NOMO-1 (cell line): ENCODE results near the gene COL25A1.

Experiments
- DNase-seq, 2 experiments: peaks; one replicate each; lab custom pipeline; 2025; ENCODE audit not compliant: unreplicated experiment in 2 of 2; lab: John Stamatoyannopoulos, UW

Gene COL25A1

DNA sequence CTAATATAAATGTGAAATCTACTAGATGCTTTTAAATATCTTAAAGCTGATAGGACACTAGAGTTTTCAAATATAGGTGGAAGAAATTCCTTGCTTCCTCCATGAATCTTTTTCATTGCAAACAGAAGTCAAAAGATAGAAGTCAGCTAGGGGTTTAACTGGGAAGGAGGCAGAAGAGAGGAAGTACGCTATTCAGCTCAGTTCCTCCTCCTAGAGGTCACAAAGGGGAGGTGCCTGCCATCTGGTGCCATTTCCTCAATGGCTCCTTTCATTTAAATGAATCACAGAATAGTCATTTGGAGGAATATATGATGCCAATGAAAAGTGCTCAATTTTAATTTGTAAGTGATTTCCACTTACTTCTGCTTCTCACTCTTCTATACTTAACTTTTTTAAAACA, 8.5 kb downstream of the COL25A1 start:
- peak; percentile 5 to 80 for DNase-seq

DNA sequence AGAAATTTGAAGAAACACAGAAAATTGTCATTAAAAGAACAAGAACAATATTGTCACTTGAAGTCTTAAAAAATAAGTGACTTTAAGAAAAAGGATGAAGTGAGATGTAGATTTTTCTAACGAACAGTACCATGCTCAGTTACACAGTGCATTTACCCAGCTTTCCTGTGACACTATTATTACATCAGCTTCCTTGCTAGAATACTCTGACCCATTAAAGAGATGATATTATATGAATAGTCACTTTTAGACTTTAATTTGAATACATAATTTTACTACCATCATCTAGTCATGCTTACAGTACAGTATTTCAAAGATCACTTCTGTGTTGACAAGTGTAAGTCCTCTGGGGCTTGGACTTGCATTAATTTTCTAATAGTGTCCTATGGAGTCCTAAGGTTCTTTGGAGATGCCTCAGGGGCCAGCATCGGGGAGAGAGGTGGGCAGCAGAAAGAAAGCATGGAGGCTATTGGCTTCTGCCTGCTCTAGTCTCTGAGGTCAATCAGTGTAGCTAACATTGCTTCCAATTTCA, 10.7 kb downstream of the COL25A1 start:
- no peak for DNase-seq

DNA sequence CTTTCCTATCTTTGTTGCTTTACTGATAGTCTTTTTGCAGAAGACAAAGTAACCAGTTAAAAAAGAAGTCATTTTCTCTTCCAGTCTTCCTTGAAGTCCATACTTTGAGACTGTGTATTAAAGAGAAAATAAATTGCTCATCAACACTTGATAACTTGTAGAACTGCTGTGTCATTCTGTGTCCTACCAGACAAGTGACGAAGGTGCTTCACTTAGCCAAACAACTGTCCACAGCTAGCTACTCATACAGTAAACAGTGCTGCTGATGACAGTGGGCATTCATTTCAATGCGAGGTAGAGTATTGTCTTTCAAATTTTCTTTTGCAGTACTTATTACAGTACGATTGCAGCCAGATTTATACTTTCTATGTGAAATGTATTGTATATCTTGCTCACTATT, 11.5 kb downstream of the COL25A1 start:
- DNase-seq, result no peak

DNA sequence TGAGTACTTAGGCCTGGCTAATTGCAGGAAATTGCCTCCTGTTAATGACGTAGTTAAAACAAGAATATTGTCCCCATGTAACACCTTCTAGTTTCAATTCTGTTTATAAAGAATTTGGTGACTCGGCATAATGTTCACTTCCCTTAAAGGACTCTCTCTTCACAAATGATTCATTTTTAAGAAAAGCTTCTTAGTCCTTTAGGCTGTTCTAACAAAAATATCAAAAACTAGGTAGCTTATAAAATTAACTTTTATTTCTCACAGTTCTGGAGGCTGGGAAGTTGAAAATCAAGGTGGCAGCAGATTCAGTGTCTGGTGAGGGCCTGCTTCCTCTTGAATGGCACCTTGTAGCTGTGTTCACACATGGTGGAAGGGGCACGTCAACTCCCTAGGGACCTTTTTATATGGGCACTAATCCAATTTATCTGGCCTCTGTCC, 23.8 kb downstream of the COL25A1 start:
- DNase-seq, result peak; percentile 72 to 97

DNA sequence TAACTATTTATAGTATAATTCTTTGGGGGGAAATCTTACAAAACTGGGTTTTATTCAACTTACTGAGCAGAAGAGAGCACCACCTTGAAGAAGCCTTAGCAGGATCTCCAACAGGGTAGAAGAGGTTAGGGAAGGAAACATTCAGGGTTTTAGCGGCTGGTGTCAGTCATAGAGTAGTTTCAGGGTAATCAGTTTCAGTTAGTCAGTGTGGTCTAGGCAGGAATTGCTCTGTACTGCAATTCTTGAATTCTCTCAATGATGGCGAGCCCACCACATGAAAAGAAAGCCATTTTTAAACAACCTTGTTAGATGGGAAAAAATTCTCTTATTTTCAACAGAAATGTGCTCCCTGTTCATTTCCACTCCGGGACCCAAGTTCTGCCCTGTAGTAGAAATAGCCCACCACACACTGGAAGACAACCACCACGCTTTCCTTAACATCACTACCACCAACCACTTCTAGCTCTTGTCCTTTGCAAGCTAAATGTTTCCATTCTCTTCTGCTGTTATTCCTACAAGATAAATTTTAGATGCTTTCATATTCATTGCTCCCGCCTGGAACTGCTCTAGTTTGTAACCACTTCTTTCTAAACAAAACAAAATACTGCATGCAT, 25.9 kb downstream of the COL25A1 start:
- DNase-seq, result no peak

DNA sequence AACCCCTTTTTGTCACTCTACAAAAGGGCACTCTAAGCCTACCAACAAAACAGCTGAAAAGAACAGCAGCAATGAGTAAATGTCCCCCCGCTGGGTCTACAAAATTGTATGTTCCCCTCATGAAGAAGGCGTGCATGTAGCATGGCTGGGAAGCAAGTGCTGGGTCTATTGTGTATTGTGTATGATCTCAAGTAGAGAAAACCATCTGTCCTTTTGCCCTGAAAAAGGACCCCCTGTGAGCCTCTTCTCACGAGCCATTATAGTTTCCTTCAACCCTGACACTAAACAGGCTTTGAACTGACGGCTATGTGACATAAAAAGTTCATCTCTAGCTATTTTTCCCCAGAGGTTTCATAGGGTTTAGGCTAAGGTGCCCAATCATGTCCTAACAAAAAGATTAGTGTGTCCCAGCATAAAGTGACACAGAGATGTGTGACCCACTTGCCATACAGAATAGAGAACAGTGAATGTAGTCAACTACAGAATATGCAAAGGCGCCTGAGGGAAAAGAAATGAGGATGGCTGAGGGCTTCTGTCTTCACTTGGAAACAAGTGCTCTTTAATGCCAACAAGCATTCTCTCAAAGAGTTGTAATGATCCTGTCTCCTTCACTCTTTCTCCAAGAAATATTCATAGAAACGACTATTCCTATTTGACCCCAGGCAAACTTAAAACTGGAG, 27.3 kb downstream of the COL25A1 start:
- no peak for DNase-seq

DNA sequence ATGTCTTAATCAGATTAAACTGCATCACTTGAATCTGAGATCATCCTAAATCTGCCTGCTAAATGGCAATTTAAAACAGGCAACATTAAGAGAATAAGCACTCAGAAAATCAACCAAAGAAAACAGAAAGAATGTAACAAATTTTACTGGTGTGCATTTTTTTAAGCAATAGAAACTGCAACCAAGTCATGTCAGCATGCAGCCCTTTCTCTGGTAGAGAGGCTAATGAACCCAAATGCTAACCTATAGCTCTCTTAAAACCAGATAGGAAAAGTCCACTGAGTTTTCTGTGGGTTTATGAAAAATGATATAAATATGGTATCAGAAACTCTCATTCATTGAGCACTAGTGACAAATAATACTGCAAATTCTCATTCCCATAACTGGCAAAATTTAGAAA, 35.6 kb downstream of the COL25A1 start:
- no peak for DNase-seq

DNA sequence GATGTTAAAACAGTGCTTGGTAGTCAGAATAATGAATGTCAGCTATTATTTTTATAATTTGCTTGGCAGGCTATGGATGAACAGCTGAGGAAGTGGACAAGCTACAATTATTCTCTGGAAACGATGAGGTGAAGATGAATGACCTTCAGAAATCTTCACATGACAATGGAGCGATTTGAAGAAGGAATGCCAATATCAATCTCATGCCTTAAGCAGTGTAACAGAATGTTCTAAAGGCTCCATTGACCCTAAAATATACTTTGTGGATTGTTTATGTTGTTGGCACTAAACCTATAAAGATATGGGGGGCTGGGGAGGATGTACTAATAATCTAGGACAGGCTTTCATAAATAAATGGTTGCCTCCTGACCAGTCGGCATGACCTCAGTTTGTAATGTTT, 36.2 kb downstream of the COL25A1 start:
- DNase-seq, result no peak

DNA sequence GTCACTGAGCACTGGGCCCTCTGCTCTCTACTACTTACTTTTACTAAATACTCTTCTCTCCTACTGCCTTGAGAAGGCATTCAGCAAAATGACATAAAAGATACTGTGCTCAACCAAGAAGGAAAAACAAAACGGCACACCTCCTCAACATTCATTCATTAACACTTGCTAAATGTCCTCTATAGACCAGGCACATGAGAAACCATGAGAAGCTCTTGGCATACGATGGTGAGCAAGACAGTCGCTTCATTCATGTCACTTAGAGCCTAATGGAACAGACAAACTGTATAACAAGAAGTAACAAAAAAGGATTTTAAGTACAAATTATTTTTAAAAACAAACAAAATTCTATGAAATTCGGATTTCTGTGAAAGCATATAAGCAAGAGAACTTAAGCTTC, 38.7 kb downstream of the COL25A1 start:
- no peak for DNase-seq

DNA sequence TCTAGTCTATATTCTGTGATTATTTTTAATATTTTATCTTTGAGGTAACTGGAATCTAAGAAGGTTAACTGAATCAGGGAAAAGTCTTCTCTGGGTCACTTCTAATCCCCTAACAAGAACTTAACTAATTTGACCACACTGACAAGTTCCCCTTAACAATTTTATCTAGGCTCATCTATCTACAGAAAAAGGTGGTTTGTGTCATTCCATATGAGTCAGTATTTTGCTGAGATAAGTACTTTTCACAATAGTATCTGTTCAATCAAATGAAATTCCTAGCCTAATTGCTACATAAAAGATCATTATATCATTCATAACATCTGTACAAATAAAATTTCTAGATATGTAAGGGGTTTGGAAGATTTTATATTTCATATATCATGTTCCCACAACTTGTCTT, 45.6 kb downstream of the COL25A1 start:
- DNase-seq, result no peak

DNA sequence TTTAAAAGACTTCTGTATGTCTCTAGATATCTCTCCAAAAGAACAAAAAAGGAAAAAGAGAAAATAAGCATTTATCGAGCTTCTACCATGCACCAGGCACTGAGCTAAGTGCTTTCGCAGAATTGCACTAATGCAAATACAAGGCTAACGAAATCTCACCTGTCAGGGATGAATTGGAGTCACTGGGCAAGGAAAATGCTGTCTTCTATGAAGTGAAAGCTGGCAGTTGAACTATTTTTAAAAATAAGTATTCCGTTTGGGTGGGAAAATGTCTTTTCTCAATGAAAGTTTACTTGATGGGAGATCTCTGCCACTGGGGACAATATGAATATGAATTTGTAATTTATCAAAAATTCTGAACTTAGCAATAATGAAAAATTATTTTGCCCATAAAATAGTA, 47.6 kb downstream of the COL25A1 start:
- DNase-seq, result no peak

DNA sequence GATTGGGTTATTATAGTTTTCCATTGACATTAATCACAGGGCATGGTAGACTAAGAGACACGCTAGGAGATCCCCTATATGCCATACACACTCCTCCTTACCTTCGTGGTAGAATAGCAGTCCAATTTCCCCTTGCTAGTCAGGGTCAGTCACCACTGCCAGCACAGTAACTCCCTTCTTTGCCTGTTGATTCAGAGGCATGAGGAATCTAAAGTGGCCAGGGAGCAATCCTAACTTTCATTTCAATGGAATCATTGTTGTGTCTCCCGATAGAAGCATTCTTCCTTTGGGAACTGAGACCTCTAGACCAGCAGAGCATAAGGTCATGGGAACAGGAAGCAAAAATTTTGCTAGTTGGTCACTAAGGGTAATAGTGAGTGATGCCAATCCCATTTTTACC, 51.1 kb downstream of the COL25A1 start:
- no peak for DNase-seq

DNA sequence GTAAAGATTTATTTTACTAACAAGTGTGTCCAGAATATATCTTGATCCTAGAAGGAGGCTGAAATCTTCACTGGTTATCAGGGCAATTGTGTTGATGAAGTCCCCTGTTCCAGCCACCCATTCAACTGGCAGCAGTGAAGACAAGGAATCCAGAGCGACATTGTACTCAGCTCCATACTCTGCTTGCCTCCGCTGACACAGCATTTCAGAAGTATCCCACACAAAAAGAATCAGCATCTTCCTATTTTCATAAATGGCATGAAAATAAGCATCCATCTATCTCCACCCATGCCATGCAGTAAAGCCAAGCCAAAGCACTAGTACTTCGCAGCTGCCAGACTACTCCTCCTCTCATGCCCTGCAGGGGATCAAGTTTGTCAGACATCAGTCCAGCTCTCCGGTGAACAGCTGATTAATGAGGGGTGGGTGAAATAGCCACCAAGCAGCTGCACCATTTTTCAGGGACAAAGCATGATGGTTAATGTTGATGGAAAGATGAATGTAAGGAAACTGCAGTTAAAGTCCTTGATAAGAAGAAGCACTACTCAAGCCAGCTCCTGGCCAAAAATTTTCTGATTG, 54.0 kb downstream of the COL25A1 start:
- DNase-seq, result no peak

DNA sequence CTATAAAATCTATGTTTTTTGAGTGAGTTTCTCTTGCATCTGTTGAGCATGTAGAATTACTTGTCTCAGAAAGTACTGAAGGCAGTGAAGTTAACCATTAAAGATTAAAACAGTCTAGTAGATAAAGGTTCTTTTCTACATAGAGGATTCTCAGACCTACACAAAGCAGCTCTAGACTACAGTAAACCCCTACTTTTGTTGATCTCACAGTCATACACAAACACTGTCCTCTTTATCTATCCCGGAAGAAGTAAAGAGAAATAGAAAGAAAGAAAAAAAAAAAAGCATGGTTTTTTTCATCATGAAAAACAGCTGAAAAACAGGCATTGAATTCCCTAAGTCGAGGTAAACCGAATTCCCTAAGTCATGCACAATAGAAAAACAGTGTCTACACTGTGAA, 58.6 kb downstream of the COL25A1 start:
- no peak for DNase-seq

DNA sequence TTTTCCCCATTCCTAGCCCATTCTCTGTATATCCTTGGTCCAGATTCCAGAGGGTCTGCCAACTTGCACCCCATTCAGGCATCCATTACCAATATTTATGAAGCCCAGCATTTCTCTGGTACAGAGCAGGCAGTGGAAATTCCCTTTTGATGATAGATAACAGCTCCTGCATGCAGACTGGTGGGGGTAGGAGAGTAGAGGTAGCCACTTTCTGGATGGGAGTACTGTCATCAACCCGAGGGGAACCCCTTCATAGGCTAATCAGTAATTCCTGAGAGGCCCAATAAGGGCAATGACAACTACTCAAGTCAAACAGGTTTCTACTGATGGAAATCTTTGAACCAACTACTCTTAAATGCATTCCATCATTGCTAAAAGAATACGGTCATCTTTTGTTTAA, 63.7 kb downstream of the COL25A1 start:
- DNase-seq, result no peak

DNA sequence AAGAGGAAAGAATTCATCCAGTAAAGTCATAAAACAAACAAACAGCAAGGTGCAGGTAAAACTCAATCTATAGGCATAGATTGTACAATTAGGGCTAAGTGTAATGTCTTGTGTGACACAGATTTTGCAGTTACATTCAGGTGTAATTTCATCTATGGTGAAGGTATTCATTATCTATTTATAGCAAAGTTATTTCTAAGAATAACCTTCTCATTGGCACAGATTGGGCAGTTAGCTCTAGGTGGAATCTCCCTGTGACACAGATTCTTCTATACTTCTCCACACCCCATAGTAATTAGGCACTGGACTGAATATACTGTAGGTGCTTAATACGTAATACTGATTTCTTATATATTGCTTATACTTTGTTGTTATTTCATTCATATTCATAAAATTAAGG, 66.8 kb downstream of the COL25A1 start:
- DNase-seq, result no peak

DNA sequence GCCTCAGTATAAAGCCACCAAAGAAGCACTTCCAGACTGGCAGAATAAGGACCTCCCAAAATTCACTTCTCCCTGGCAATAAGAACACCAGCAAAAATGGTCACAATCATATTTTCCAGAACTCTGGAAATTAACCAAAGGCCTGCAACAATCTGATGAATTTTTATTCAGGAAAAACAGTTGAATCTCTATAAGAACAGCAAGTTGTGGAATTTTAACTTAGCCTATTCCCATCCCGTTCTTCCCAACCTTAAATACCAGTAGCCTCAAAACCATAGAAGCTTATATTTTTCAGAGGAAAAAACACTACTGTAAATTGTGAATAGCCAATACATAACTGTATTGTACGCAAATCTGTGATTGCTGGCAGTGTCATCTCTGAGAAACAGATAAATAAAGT, 67.9 kb downstream of the COL25A1 start:
- no peak for DNase-seq

DNA sequence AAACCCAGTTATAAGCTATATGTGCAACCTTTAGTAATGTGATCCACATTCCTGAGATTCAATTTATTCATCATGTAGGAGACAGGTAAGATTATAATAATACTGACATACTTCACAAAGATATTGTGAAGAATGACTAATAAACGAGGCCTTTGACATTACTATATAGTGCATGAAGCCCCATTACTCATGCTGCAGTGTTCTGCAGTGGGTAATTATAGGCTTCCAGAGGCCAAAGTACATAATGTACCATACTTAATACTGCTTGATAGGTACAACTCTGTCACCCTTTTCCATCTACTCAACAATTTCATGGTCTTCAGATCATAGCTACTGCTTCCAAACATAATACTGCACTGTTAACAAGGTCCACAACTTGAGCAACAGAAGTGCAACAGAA, 68.9 kb downstream of the COL25A1 start:
- DNase-seq, result no peak

DNA sequence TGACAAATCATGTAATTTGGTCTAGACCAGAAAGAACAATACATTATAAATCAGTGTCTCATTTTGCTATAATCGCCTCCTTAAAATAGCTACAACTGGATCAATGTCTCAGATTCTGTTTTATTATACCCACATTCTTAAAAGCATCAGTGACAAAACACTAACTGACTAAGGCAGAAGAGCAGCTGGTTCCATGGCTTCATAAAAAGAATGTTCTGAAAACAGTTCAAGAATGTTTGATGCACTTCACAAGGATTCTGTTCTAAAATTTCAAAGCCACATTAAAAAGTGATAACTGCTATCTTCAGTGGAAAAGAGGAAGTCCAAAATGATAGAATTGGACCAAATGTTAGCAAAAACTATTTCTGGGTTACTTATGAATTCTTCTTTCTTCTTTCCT, 69.8 kb downstream of the COL25A1 start:
- no peak for DNase-seq

DNA sequence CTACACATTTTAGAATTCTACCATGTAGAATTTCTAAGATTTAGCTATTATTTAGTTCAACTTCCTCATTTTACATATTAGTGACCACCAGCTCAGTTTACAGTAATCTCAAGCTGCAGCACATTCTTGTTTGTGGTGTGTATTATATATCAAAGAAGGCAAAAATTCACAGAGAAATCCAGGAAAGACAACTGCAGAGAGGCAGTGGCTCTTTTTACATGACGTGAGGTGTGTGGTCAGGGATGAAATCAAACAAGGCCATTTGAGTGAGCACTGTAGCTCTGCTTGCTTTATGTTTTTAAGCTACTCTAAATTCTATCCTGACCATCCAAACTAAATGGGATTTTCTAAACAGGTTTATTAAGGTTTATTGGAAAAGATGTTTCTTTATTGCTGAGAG, 71.1 kb downstream of the COL25A1 start:
- DNase-seq, result peak in 1 of 2 experiments; percentile 2

DNA sequence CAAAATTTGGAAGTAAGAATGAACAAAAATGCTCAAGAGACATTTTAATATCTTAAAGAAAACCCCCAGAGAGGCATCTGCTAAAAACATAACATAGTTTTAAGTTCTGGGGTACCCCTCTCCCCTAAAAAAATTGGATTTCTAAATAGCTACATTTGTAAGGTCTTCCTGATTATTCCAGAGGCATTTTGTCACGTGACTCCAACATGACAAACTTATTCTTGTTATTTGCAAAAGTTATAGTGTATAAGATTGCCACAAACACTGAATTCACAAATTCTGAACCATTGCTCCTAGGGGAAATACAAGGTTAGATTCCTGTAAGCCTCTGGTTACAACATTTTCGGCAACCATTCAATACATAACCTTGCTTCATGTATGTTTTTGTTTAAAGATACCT, 73.4 kb downstream of the COL25A1 start:
- no peak for DNase-seq

DNA sequence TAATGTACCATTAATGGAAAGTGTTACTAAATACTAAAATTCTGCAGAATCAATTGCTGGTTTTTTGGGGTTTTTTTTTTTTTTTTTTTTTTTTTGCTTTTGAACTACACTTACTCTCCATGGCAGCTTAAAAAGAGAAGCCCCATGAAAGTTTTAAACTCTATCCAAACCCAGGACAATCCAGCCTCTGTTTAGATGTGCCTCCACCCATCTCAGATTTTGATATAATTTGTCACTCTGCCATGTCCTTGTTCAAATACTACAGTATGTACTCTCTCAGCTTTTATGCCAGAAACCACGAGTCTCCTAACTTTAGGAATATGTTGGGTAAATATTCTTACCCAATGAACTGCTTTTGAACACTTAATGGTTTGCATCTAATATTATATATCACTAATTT, 84.2 kb downstream of the COL25A1 start:
- DNase-seq, result no peak
